BJ (cell line): Measurements from ENCODE around the gene B4GALT1. TPM values are rescaled to one million over a fixed set of nuclear protein-coding genes. Genes with fewer than 3 reads are reported as not detected.

ENCODE experiments used
- CTCF ChIA-PET: fragments of 350-600 bp; formaldehyde crosslinking; extraction: SDS; loops from one replicate; lab custom pipeline; 2021; ENCODE audit warnings: antibody characterized with exemption, inconsistent platforms; lab: Yijun Ruan, JAX
- POLR2A ChIA-PET: fragments of 300-600 bp; sonication (Branson Sonifier 250); formaldehyde crosslinking; extraction: SDS; loops from one replicate; lab custom pipeline; 2021; ENCODE audit warnings: antibody characterized with exemption; lab: Charles Lee
- DNase-seq: peaks from one replicate; pipeline ENCODE4 v3.0.0-alpha.2; 2011; ENCODE audit warnings: low read depth
- H3K27me3 ChIP-seq: 2 replicates; pipeline ENCODE4 v1.6.0; 2011; ENCODE audit warnings: low read length; ENCODE audit not compliant: control insufficient read depth, insufficient read depth
- H3K36me3 ChIP-seq: 2 replicates; pipeline ENCODE4 v1.5.1; 2011; ENCODE audit warnings: low read length; ENCODE audit not compliant: control insufficient read depth, insufficient read depth
- H3K4me3 ChIP-seq: 2 replicates; pipeline ENCODE4 v1.5.1; 2011; ENCODE audit warnings: low read depth, mild to moderate bottlenecking, control low read depth, low read length
- polyA minus RNA-seq: library from RNA; depleted of rRNA, polyadenylated mRNA; stranded (reverse); fragments of >200 nt; gene quantifications from 2 replicates; pipeline ENCODE4 v1.2.3, GENCODE V29; 2011; rRNA and poly(A)+ RNA removed
- polyA plus RNA-seq: library from polyadenylated mRNA; depleted of rRNA; stranded (reverse); fragments of >200 nt; gene quantifications from 2 replicates; pipeline ENCODE4 v1.2.3, GENCODE V29; 2011; rRNA removed
- TF ChIP-seq, protein P1 (sequence below): IDR thresholded peaks from 2 replicates; pipeline ENCODE4 v1.5.1; 2011; ENCODE audit warnings: low read depth, mild to moderate bottlenecking, control low read depth, inconsistent platforms, low read length, moderate library complexity; ENCODE audit not compliant: insufficient read depth

Gene B4GALT1
- polyA plus RNA-seq (82.0 and 85.6 TPM in 2 replicates), polyA minus RNA-seq (119 and 126 TPM in 2 replicates)

DNA sequence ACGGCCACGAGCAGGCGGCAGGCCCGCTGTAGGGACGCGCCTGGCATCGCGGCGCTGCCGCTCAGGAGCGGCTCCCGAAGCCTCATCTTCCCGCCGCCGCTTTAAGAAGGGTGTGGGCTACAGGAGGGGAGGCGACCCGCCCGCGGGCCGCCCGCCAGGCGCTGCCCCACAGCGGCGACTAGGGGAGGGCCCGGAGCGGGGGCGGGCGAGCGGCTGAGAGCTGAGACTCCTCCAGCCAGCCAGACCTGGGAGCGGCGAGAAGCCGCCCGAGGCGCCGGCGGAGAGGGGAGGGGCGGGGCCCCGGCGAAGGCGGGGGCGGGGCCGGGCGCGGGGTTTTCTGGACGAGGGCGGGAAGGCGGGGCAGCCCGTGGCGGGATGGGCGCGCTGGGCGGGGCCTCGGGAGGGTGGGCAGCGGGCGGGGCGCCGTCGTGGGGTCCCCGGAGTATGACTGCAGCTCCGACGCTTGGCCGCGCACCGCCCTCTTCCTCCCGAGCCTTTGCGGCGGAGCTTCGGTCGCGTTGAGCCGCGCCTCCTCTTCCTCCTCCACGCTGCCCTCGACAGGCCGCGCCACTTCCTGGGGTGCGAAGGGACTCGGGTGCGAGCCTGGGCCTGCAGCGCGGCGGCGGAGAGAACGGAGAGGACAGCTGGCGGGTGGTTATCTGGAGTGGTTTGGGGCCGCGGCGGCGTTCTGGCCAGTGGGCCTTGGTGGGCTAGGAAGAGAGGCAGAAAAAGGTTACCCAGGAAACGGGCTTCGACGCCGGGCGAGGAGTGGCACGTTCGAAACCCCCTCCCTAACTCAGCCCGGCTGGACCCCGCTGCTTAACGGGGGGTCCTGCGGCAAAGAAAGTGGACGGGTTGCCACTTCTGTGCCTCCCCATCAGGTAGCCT lies at the start of gene B4GALT1:
B4GALT1 (minus strand) TSS at position 253 of the 888 bp plus-strand sequence; CDS start at position 86, 167 bp downstream.
- no peaks in the 10 kb centered on the region for H3K36me3 ChIP-seq
- TF ChIP-seq, protein P1, sequence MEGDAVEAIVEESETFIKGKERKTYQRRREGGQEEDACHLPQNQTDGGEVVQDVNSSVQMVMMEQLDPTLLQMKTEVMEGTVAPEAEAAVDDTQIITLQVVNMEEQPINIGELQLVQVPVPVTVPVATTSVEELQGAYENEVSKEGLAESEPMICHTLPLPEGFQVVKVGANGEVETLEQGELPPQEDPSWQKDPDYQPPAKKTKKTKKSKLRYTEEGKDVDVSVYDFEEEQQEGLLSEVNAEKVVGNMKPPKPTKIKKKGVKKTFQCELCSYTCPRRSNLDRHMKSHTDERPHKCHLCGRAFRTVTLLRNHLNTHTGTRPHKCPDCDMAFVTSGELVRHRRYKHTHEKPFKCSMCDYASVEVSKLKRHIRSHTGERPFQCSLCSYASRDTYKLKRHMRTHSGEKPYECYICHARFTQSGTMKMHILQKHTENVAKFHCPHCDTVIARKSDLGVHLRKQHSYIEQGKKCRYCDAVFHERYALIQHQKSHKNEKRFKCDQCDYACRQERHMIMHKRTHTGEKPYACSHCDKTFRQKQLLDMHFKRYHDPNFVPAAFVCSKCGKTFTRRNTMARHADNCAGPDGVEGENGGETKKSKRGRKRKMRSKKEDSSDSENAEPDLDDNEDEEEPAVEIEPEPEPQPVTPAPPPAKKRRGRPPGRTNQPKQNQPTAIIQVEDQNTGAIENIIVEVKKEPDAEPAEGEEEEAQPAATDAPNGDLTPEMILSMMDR = 0 out of 2 replicates have a peak, but pooled peaks have one; percentile 3
- CTCF ChIA-PET = interaction anchor here (0.9 to 1.8 kb wide), 5 partner anchors 35 to 86 kb away, joined by 3 to 10 read pairs (median 3); no protein-coding TSS in a partner anchor
- H3K4me3 ChIP-seq = peak within 1 kb of the TSS; percentile 93
- POLR2A ChIA-PET = interaction anchor here (0.7 to 1.1 kb wide), 4 partner anchors 16 to 143 kb away, joined by 3 read pairs; partner anchors contain the start of genes DNAJA1 and SMU1
- H3K27me3 ChIP-seq = no peaks in the 10 kb centered on the region
- DNase-seq = peak; percentile 80

DNA sequence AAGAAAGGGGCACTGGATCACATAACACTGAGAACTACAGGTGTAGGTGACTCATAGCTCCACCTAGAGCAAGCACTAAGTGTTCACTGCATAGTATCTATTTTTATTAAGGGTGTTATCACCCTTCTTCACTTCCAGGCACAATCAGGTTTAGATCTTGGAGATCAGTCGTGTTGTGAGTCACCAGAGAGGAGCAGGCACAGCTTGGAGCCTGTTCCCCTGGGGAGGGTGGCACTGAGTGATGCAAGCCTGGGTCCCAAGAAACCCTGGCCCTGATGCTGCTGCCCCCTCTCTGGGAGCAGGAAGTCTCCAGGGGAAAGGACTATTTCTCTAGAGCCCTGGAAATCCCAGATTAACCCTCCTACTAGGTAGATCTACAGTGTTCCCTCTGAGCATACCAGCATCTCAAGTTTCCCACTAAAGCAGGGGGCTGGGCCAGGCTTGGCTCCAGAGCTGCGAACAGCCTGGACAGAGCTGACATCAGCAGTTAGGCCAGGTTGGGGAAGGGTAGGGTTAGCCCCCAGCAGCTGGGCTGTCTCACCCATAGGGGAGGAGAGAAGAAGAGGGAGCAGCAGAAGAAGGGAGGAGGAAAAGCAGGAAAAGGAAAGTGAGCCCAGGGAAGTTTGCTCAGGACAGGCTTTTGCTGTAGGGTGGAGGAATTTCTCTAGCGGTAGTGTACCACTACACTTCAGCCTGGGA lies 44.7 kb upstream of the B4GALT1 start:
- CTCF ChIA-PET = interaction anchor here (0.9 to 1.7 kb wide), 2 partner anchors 9 to 131 kb away, joined by 3 to 4 read pairs; no protein-coding TSS in a partner anchor
- Histone ChIP-seq H3K4me3 (no peak overlapping the region), H3K36me3 (no peaks in the 10 kb centered on the region), H3K27me3 (peaks cover 13% of the 10 kb centered on the region)
- no peak for DNase-seq
- TF ChIP-seq, protein P1 = no peak
- POLR2A ChIA-PET = no interaction called here

- TF ChIP-seq, protein P1 = no peak
- POLR2A ChIA-PET = no interaction called here
Observed at GRCh38 chr9:33210006-33210715, 43.0 kb upstream of the B4GALT1 start.

DNA sequence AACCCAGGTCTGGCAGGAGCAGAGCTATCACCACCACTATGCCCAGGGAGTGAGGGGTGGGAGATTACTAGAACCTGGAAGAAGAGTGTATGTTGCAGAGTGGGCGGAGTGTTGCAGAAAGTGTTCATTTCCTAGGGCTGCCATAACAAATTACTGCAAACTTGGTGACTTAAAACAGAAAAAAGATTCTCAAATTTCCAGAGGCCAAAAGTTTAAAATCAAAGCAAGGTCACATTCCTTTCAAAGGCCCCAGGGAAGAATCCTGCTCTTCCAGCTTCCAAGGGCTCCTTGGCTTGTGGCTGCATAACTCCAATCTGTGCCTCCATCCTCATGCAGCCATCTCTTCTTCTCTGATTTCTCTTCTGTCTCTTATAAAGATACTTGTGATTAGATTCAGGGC lies 42.3 kb upstream of the B4GALT1 start:
- CTCF ChIA-PET = no interaction called here
- H3K36me3 ChIP-seq = no peaks in the 10 kb centered on the region
- no peak overlapping the region for H3K4me3 ChIP-seq
- TF ChIP-seq, protein P1 = no peak
- POLR2A ChIA-PET = no interaction called here
- DNase-seq = no peak
- peaks cover 4% of the 10 kb centered on the region for H3K27me3 ChIP-seq

More at GRCh38 chr9:33210006-33210715, 43.0 kb upstream of the B4GALT1 start:
- H3K4me3 ChIP-seq = no peak overlapping the region
- peaks cover 8% of the 10 kb centered on the region for H3K27me3 ChIP-seq
- no peak for DNase-seq
- CTCF ChIA-PET = no interaction called here
- no peaks in the 10 kb centered on the region for H3K36me3 ChIP-seq
